Measurements from ENCODE around the gene DNAJC30.
A peak's percentile ranks its signal among the peaks of the same experiment; 100 is the strongest.
"Not testable (repeated sequence)": the region's sequence is repeated elsewhere in the genome, so short reads cannot be mapped to it uniquely, and the experiment has no call there.

DNAJC30 gene

GRCh38 chr7:73683056-73683787 lies at the start of gene DNAJC30, which contains the start of gene BUD23:
Gene DNAJC30 (minus strand): TSS chr7:73683453. CDS start chr7:73683423, 30 bp downstream.
Gene BUD23 (plus strand): TSS chr7:73683597. CDS start chr7:73683626, 29 bp downstream.
- peak; percentile 95 for DNase-seq (ENCODE audit: low read depth)

GRCh38 chr7:73732397-73732796 lies 49.1 kb upstream of the DNAJC30 start:
- DNase-seq (ENCODE audit: low read depth): no peak

- no peak for DNase-seq (ENCODE audit: low read depth)
These were observed 47.2 kb upstream of the DNAJC30 start for GRCh38 chr7:73730485-73730884.

- DNase-seq (ENCODE audit: low read depth): no peak
These were observed 45.3 kb upstream of the DNAJC30 start for GRCh38 chr7:73728551-73728950.

GRCh38 chr7:73727952-73728351 lies 44.7 kb upstream of the DNAJC30 start:
- DNase-seq (ENCODE audit: low read depth): no peak

GRCh38 chr7:73726083-73726466 lies 42.8 kb upstream of the DNAJC30 start:
- no peak for DNase-seq (ENCODE audit: low read depth)

- no peak for DNase-seq (ENCODE audit: low read depth)
These were observed 40.6 kb upstream of the DNAJC30 start for GRCh38 chr7:73723813-73724212.

GRCh38 chr7:73722785-73723184 lies 39.5 kb upstream of the DNAJC30 start:
- no peak for DNase-seq (ENCODE audit: low read depth)

- DNase-seq (ENCODE audit: low read depth): not testable (repeated sequence)
These were observed 38.9 kb upstream of the DNAJC30 start for GRCh38 chr7:73722182-73722581.

- DNase-seq (ENCODE audit: low read depth): no peak
These were observed 38.1 kb upstream of the DNAJC30 start for GRCh38 chr7:73721377-73721817.

GRCh38 chr7:73720443-73720842 lies 37.2 kb upstream of the DNAJC30 start:
- DNase-seq (ENCODE audit: low read depth): not testable (repeated sequence)

GRCh38 chr7:73719806-73720169 lies 36.5 kb upstream of the DNAJC30 start:
- DNase-seq (ENCODE audit: low read depth): no peak

GRCh38 chr7:73718905-73719805 lies 35.9 kb upstream of the DNAJC30 start, which contains the start of gene STX1A:
Gene STX1A (minus strand): TSS chr7:73719669. CDS start chr7:73719631, 38 bp downstream.
- DNase-seq (ENCODE audit: low read depth): peak; percentile 48

GRCh38 chr7:73718438-73718881 lies 35.2 kb upstream of the DNAJC30 start:
- DNase-seq (ENCODE audit: low read depth): no peak

- DNase-seq (ENCODE audit: low read depth): peak; percentile 74
These were observed 34.7 kb upstream of the DNAJC30 start for GRCh38 chr7:73717991-73718405.

- no peak for DNase-seq (ENCODE audit: low read depth)
These were observed 34.0 kb upstream of the DNAJC30 start for GRCh38 chr7:73717025-73717807.

- no peak for DNase-seq (ENCODE audit: low read depth)
These were observed 33.2 kb upstream of the DNAJC30 start for GRCh38 chr7:73716318-73716890.

- no peak for DNase-seq (ENCODE audit: low read depth)
These were observed 32.5 kb upstream of the DNAJC30 start for GRCh38 chr7:73715648-73716317.

- DNase-seq (ENCODE audit: low read depth): not testable (repeated sequence)
These were observed 30.1 kb upstream of the DNAJC30 start for GRCh38 chr7:73713319-73713718.

- no peak for DNase-seq (ENCODE audit: low read depth)
These were observed 29.5 kb upstream of the DNAJC30 start for GRCh38 chr7:73712773-73713172.

GRCh38 chr7:73708961-73709549 lies 25.8 kb upstream of the DNAJC30 start:
- DNase-seq (ENCODE audit: low read depth): no peak
